ENCODE measurements around the gene FRRS1L.

DNA sequence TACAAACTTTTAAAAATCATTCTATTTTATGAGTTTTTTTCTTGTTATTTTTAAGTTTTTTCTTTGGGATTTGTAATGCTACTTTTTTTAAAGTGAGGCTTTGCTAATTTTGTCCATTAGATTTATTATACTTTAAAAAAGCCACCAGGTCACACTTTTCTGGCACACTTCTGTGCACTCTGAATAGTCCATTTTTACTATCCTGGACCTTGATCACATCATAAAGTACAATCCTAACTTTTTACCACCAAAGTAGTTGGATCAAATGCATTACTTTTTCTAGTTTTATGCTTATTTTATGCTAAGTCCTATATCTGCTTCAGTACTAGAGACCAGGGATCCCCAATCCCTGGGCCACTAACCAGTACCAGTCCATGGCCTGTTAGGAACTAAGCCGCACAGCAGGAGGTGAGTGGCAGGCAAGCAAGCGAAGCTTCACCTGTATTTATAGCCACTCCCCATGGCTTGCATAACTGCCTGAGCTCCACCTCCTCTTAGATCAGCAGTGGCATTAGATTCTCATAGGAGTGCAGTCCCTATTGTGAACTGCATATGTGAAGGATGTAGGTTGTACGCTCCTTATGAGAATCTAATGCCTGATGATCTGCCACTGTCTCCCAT is 16.0 kb downstream of the FRRS1L start:
- TF ChIP-seq, protein P1, sequence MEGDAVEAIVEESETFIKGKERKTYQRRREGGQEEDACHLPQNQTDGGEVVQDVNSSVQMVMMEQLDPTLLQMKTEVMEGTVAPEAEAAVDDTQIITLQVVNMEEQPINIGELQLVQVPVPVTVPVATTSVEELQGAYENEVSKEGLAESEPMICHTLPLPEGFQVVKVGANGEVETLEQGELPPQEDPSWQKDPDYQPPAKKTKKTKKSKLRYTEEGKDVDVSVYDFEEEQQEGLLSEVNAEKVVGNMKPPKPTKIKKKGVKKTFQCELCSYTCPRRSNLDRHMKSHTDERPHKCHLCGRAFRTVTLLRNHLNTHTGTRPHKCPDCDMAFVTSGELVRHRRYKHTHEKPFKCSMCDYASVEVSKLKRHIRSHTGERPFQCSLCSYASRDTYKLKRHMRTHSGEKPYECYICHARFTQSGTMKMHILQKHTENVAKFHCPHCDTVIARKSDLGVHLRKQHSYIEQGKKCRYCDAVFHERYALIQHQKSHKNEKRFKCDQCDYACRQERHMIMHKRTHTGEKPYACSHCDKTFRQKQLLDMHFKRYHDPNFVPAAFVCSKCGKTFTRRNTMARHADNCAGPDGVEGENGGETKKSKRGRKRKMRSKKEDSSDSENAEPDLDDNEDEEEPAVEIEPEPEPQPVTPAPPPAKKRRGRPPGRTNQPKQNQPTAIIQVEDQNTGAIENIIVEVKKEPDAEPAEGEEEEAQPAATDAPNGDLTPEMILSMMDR (IDR thresholded peaks at IDR 0.05) = peak in 3 of 6 experiments; percentile 19 to 20 (median 20)
- peak in 1 of 2 donors; percentile 47 for TF ChIP-seq POLR2A (IDR thresholded peaks at IDR 0.05)

Data from Peyer's patch (tissue), 4 donors.